ENCODE measurements around the gene DHX40. TPM values are rescaled to one million over a fixed set of nuclear protein-coding genes. Genes with fewer than 3 reads are reported as not detected.

Gene DHX40
- total RNA-seq, 1 donor from 2014 or later: 42.9 TPM

- TF ChIP-seq, protein P1, sequence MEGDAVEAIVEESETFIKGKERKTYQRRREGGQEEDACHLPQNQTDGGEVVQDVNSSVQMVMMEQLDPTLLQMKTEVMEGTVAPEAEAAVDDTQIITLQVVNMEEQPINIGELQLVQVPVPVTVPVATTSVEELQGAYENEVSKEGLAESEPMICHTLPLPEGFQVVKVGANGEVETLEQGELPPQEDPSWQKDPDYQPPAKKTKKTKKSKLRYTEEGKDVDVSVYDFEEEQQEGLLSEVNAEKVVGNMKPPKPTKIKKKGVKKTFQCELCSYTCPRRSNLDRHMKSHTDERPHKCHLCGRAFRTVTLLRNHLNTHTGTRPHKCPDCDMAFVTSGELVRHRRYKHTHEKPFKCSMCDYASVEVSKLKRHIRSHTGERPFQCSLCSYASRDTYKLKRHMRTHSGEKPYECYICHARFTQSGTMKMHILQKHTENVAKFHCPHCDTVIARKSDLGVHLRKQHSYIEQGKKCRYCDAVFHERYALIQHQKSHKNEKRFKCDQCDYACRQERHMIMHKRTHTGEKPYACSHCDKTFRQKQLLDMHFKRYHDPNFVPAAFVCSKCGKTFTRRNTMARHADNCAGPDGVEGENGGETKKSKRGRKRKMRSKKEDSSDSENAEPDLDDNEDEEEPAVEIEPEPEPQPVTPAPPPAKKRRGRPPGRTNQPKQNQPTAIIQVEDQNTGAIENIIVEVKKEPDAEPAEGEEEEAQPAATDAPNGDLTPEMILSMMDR (IDR thresholded peaks at IDR 0.05; ENCODE audit: insufficient read depth, low read length, poor library complexity, severe bottlenecking): no peak
- no peak overlapping the region for H3K4me3 ChIP-seq (ENCODE audit: low read depth, low read length)
- H3K27me3 ChIP-seq (ENCODE audit: control insufficient read depth, insufficient read depth, low read length): no peaks in the 10 kb centered on the region
- H3K36me3 ChIP-seq (ENCODE audit: control insufficient read depth, insufficient read depth, low read length): peaks cover 2% of the 10 kb centered on the region
- no peak for DNase-seq (ENCODE audit: low read depth)
Measured at GRCh38 chr17:59643159-59644140, 78.0 kb downstream of the DHX40 start.

DNA sequence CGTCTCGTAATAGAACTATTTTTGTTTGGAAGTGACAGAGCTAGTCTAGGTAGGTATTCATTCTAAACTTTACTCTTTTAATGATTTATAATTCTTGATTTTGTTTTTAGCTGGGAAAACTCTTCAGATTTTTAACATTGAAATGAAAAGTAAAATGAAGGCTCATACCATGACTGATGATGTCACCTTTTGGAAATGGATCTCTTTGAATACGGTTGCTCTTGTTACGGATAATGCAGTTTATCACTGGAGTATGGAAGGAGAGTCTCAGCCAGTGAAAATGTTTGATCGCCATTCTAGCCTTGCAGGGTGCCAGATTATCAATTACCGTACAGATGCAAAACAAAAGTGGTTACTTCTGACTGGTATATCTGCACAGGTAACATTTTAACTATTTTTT is 81.9 kb downstream of the DHX40 start:
- no peak for DNase-seq (ENCODE audit: low read depth)
- H3K4me3 ChIP-seq (ENCODE audit: low read depth, low read length): no peak overlapping the region
- H3K36me3 ChIP-seq (ENCODE audit: control insufficient read depth, insufficient read depth, low read length): peaks cover 4% of the 10 kb centered on the region

DNA sequence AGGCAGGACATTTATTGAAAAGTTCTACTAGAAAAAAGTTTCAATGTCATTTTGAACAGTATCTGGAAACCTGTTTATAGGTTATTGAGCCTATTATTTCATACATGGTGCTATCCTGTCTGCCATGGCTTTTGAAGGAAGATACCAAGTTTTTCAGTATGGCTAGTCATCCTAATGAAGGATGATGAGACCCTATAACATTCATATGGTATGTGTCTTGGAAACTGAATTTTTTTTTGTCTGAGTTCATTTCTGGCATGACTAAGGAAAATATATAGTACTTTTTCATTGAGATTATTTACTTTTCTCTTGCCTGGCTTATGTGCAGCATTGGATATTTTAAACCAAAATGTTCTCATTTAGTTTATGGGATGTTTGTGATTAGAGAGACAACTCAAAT is 84.5 kb downstream of the DHX40 start:
- Histone ChIP-seq H3K36me3 (ENCODE audit: control insufficient read depth, insufficient read depth, low read length) (peaks cover 9% of the 10 kb centered on the region), H3K4me3 (ENCODE audit: low read depth, low read length) (no peak overlapping the region), H3K27me3 (ENCODE audit: control insufficient read depth, insufficient read depth, low read length) (no peaks in the 10 kb centered on the region)
- no peak for DNase-seq (ENCODE audit: low read depth)
- TF ChIP-seq, protein P1 (IDR thresholded peaks at IDR 0.05; ENCODE audit: insufficient read depth, low read length, poor library complexity, severe bottlenecking): no peak

More for the DNA sequence above, 81.9 kb downstream of the DHX40 start:
- no peaks in the 10 kb centered on the region for H3K27me3 ChIP-seq (ENCODE audit: control insufficient read depth, insufficient read depth, low read length)
- TF ChIP-seq, protein P1 (IDR thresholded peaks at IDR 0.05; ENCODE audit: insufficient read depth, low read length, poor library complexity, severe bottlenecking): no peak

- Histone ChIP-seq H3K27me3 (ENCODE audit: control insufficient read depth, insufficient read depth, low read length) (no peaks in the 10 kb centered on the region), H3K36me3 (ENCODE audit: control insufficient read depth, insufficient read depth, low read length) (peaks cover 8% of the 10 kb centered on the region)
Measured at GRCh38 chr17:59650642-59651041, 85.2 kb downstream of the DHX40 start.

DNA sequence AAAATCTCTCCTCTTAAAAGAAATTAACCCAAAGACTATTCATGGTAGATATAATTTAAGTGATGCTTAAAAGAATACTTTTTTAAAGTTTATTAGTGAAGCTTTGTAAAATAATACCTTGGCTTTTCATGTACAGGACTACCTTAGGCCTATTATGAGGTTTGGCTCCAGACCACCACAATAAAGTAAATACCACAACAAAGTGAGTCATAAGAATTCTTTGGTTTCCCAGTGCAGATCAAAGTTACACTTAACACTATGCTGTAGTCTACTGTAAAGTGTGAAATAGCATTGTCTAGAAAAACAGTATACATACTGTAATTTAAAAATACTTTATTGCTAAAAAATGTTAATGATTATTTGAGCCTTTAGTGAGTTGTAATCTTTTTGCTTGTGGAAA is 85.9 kb downstream of the DHX40 start:
- no peak for DNase-seq (ENCODE audit: low read depth)
- Histone ChIP-seq H3K27me3 (ENCODE audit: control insufficient read depth, insufficient read depth, low read length) (no peaks in the 10 kb centered on the region), H3K4me3 (ENCODE audit: low read depth, low read length) (no peak overlapping the region), H3K36me3 (ENCODE audit: control insufficient read depth, insufficient read depth, low read length) (peaks cover 8% of the 10 kb centered on the region)
- TF ChIP-seq, protein P1 (IDR thresholded peaks at IDR 0.05; ENCODE audit: insufficient read depth, low read length, poor library complexity, severe bottlenecking): no peak

More at GRCh38 chr17:59650642-59651041, 85.2 kb downstream of the DHX40 start:
- DNase-seq (ENCODE audit: low read depth): no peak
- TF ChIP-seq, protein P1 (IDR thresholded peaks at IDR 0.05; ENCODE audit: insufficient read depth, low read length, poor library complexity, severe bottlenecking): no peak
- no peak overlapping the region for H3K4me3 ChIP-seq (ENCODE audit: low read depth, low read length)

Data from kidney epithelial cell (primary cell).